ENCODE measurements around the gene ANKFN1.

DNA sequence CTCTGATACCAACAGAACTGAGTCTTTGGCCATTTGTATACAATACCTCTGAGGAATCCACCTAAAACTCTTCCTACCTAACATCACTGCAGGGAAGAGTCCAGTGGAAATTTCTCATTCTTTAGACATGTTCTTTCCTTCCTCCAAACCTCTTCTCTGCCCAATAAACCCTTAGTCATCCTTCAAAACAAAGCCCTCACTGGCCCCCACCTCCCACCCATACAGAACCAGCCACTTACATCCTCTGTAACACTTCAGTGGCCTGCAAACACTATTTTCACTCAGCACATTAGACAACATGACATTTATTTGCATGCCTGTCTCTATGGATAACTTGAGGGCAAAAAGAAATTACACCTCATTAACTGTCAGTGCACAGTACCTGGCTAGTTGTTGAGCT is 239.9 kb downstream of the ANKFN1 start:
- TF ChIP-seq POLR2A (IDR thresholded peaks at IDR 0.05; ENCODE audit: low read depth): no peak
- TF ChIP-seq, protein P1, sequence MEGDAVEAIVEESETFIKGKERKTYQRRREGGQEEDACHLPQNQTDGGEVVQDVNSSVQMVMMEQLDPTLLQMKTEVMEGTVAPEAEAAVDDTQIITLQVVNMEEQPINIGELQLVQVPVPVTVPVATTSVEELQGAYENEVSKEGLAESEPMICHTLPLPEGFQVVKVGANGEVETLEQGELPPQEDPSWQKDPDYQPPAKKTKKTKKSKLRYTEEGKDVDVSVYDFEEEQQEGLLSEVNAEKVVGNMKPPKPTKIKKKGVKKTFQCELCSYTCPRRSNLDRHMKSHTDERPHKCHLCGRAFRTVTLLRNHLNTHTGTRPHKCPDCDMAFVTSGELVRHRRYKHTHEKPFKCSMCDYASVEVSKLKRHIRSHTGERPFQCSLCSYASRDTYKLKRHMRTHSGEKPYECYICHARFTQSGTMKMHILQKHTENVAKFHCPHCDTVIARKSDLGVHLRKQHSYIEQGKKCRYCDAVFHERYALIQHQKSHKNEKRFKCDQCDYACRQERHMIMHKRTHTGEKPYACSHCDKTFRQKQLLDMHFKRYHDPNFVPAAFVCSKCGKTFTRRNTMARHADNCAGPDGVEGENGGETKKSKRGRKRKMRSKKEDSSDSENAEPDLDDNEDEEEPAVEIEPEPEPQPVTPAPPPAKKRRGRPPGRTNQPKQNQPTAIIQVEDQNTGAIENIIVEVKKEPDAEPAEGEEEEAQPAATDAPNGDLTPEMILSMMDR (IDR thresholded peaks at IDR 0.05): no peak
